Loucy (cell line): ENCODE measurements around the gene RNF4.

ENCODE experiments used
- EZH2phosphoT487 ChIP-seq: fragments of 200-600 bp; IDR thresholded peaks from 2 replicates; pipeline ENCODE4 v1.6.1; 2018; ENCODE audit warnings: antibody characterized with exemption, mild to moderate bottlenecking, moderate library complexity, borderline replicate concordance
- TF ChIP-seq, protein P1 (sequence below): fragments of 200-600 bp; sonication (generic); conservative IDR thresholded peaks from 2 replicates; pipeline ENCODE4 v1.5.1; 2014; ENCODE audit warnings: mild to moderate bottlenecking, antibody characterized with exemption, low read length

DNA sequence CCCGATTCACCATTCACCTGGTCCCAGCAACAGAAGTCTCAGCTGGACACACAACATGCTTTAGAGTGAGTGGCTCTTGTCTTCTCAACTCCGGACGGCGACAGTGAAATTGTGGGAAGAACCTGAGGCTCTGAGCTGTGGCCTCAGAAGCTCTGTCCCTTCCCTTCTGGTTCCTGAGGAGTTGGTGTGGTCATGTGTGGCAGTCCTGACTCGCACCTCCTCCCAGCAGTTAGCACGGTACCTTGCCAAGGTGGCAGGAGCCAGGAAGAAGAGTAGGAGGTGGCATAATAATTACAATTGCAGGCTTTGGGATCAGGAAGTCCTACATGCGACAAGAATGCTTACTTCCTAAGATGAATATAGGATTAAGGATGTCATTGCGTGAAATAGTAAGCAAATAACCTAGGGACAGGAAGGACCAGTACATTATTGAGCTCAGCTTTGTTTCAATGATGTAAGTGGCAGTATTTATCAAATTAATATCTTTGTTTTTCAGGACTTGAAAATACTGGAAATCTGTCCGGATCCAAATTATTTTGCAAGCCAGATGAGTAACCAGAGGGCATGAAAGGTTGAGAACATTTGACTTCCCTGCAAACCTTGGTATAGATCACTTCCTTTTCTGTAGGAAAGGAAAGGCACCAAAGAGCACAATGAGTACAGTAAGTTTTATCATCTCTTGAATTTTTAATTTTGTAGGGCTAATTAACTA is 21.1 kb downstream of the RNF4 start:
- TF ChIP-seq, protein P1, sequence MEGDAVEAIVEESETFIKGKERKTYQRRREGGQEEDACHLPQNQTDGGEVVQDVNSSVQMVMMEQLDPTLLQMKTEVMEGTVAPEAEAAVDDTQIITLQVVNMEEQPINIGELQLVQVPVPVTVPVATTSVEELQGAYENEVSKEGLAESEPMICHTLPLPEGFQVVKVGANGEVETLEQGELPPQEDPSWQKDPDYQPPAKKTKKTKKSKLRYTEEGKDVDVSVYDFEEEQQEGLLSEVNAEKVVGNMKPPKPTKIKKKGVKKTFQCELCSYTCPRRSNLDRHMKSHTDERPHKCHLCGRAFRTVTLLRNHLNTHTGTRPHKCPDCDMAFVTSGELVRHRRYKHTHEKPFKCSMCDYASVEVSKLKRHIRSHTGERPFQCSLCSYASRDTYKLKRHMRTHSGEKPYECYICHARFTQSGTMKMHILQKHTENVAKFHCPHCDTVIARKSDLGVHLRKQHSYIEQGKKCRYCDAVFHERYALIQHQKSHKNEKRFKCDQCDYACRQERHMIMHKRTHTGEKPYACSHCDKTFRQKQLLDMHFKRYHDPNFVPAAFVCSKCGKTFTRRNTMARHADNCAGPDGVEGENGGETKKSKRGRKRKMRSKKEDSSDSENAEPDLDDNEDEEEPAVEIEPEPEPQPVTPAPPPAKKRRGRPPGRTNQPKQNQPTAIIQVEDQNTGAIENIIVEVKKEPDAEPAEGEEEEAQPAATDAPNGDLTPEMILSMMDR: no peak
- no peak for TF ChIP-seq EZH2phosphoT487
